Muscle of leg (tissue), 11 donors: Measurements from ENCODE around the gene ARFGAP1. TPM values are rescaled to one million over a fixed set of nuclear protein-coding genes. Genes with fewer than 3 reads are reported as not detected.

Experiments
- DNase-seq: peaks from one replicate; pipeline ENCODE4 v3.0.0; 2013
- H3K27ac ChIP-seq: one replicate; pipeline ENCODE4 v1.5.1; 2013; ENCODE audit warnings: mild to moderate bottlenecking, low read length, control low read depth
- H3K27me3 ChIP-seq: one replicate; pipeline ENCODE4 v1.6.1; 2013; ENCODE audit warnings: low read length; ENCODE audit not compliant: control insufficient read depth, insufficient read depth
- H3K36me3 ChIP-seq: one replicate; pipeline ENCODE4 v1.6.1; 2013; ENCODE audit warnings: low read length; ENCODE audit not compliant: control insufficient read depth, insufficient read depth
- H3K4me1 ChIP-seq: one replicate; pipeline ENCODE4 v1.6.1; 2013; ENCODE audit warnings: low read length; ENCODE audit not compliant: control insufficient read depth, insufficient read depth
- H3K4me3 ChIP-seq: one replicate; pipeline ENCODE4 v1.5.1; 2013; ENCODE audit warnings: low read length, control low read depth
- H3K9me3 ChIP-seq: replicated peaks from 2 replicates; pipeline ENCODE4 v1.6.1; 2013; ENCODE audit warnings: low read depth, low read length; ENCODE audit not compliant: control insufficient read depth
- WGBS: methylation state at CpG from one replicate; pipeline ENCODE4 v1.1.5; 2013; ENCODE audit warnings: missing lambda C conversion rate; ENCODE audit not compliant: insufficient coverage; 5-methylcytosine and 5-hydroxymethylcytosine counted together
- polyA plus RNA-seq, 8 donors: library from polyadenylated mRNA; unstranded; fragments of 120-200 nt; gene quantifications; one replicate each; pipeline versions ENCODE4 v1.2.1 to v1.2.3, GENCODE V29; 2013; ENCODE audit warnings: inconsistent platforms in 1 of 8, low replicate concordance in 1 of 8; ENCODE audit not compliant: insufficient read length in 8 of 8, insufficient read depth in 1 of 8
- total RNA-seq: library from RNA; stranded (reverse); fragments of 120-200 nt; gene quantifications from one replicate; pipeline ENCODE4 v1.2.4, GENCODE V29; 2013

The ARFGAP1 gene
- total and polyA plus RNA-seq, 9 donors = 62.6 to 103 (median 86.9) TPM

DNA sequence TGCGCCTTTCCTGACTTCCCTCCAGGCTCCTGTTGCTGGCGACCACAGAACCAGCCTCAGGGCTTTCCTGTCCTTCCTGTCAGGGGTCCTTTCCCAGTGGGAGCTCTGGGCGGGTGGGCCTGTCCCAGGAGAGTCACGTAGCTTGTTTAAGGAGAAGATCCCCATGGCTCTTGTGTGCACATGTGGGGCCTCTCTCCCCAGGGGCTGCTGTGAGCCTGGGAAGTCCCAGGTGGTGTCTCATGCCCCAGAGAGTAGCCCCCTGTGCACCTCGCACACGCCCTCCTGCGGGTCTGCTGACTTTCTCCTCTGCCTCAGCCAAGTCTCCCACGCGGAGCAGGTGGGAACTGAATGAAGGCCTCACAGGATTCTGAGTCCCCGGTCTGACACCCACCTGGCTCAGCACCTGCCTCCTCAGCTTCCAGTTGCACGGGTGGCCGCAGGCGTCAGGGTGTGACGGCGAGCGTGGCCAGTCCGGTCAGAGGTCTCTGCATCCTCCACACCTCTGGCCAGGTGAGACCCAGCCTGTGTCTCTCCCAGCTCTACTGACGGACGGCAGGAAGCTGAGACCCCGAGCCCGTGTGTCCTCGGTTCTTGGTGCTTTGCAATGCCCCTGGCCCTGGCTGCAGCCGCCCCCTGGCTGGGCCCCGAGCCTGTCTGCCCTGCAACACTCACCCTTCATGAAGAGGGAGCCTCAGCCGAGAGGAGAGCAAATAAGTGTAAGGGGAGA is 12.7 kb upstream of the ARFGAP1 start:
- peaks cover 16% of the 10 kb centered on the region for H3K27me3 ChIP-seq
- H3K4me3 ChIP-seq = no peak overlapping the region
- no peaks in the 10 kb centered on the region for H3K9me3 ChIP-seq
- H3K27ac ChIP-seq = no peak overlapping the region
- H3K36me3 ChIP-seq = no peaks in the 10 kb centered on the region
- peaks cover 88% of the 10 kb centered on the region for H3K4me1 ChIP-seq
- DNase-seq = no peak
- 64% methylated on average over 19 of the region's 25 CpGs for WGBS

DNA sequence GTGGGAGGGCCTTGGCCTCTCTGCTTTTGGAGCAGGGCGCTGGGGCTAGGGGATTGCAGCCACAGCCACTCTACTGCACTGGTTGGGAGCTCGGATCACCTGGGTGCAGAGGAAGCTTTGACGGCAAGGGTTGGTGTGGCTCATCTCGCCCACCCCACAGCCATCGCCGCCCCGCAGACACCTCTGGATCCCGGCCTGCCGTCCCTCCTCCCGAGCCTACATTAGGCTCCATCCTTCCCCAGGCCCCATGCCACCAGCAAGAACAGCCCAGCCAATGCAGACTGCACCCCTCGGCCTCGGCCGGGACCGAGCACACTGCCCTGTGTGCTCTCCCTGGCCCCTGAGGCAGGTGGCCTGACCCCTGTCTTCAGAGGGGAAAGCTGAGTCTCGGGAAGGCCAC is 12.1 kb upstream of the ARFGAP1 start:
- no peak for DNase-seq
- Histone ChIP-seq H3K9me3 (no peaks in the 10 kb centered on the region), H3K27me3 (peaks cover 10% of the 10 kb centered on the region), H3K4me3 (no peak overlapping the region), H3K27ac (no peak overlapping the region), H3K36me3 (no peaks in the 10 kb centered on the region), H3K4me1 (peaks cover 88% of the 10 kb centered on the region)
- WGBS = 61% methylated on average over 12 of the region's 15 CpGs

DNA sequence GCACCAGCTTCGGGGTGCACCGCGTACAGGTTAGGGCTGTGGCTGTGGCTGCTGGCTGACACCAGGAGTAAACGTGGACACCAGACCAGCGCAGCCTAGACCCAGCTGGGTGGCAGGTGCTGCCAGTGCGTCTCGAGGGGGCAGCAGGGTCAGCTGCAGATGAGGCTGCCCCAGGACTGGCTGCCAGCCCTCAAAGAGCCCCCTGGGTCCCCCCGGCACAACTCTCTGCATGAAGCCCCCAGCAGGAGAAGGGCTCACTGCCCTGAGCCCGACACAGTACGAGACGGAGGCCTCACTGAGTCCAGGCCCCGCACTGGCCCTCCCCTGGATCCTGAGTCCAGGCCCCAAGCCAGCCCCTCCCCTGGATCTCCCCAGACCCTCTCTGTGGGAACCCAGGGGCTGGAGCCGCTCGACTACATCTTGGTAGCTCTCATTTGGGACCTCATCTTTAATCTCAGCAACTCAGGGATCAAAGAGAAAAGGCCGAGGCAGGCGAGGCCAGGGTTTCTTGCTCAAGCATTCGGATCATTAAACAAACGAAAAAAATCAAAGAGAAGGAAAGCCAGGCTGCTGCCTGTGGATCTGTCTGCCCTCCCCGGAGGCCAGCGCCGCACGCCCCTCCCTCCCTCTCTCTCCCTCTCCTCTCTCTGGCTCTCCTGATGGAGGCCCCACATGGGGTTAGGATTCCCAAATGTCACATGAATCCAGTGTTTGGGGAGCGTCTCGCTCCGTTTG is 11.4 kb upstream of the ARFGAP1 start:
- Histone ChIP-seq H3K27ac (peak overlapping the region; percentile 62), H3K4me1 (peaks cover 88% of the 10 kb centered on the region), H3K36me3 (no peaks in the 10 kb centered on the region), H3K4me3 (no peak overlapping the region), H3K9me3 (no peaks in the 10 kb centered on the region), H3K27me3 (peaks cover 9% of the 10 kb centered on the region)
- DNase-seq = no peak
- 27% methylated on average over 19 of the region's 25 CpGs for WGBS

DNA sequence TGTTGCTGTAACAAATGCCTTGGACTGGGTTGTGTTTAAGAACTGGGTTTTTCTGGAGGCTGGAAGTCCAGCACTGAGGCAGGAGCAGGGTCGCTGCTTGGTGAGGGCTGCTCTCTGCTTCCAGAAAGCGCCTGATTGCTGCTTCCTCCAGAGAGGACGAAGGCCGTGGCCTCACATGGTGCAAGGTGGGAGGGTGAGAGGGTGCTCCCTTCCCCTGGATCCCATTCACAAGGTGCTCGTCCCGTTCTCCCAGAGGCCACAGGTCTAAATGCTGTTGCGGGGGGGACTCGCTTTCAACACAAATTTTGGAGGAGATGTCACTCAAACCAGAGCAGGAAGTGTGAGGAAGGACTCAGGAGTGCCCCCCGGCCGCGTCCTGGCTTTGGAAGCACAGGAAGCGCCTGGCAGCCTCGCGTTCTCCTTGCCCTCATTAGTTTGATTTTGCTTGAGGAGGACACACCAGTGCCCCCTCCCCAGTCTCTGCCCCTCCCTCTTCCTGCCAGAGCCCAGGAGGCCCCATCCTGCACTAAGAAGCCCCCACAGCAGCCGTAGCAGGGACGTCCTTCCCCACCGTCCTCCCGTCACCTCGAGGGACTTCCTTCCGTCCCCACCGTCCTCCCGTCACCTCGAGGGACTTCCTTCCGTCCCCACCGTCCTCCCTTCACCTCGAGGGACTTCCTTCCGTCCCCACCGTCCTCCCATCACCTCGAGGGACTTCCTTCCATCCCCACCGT is 10.7 kb upstream of the ARFGAP1 start:
- no peak for DNase-seq
- whole genome bisulfite sequencing = 36% methylated on average over 27 of the region's 30 CpGs
- Histone ChIP-seq H3K9me3 (no peaks in the 10 kb centered on the region), H3K27ac (peak overlapping the region; percentile 62), H3K36me3 (no peaks in the 10 kb centered on the region), H3K27me3 (peaks cover 7% of the 10 kb centered on the region), H3K4me3 (no peak overlapping the region), H3K4me1 (peaks cover 88% of the 10 kb centered on the region)

DNA sequence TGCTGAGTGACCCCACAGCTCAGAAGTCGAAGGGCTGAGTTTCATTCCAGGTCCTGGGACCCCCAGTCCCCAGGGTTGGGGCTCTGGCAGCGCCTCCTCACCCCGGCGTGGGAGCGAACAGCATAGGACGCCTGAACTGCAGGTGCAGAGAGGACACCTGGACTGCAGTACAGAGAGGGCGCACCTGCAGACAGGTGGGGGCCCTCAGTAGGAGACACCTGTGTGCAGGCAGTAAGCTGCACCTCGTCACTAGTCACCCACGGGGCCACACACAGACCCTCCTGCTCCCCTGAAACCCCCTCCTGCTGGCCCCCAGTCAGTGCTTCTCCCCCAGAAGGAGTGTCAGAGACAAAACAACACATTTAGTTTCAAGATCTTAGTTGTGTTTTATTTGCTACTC is 9.8 kb upstream of the ARFGAP1 start:
- WGBS = 70% methylated on average over 7 of the region's 9 CpGs
- Histone ChIP-seq H3K27ac (no peak overlapping the region), H3K4me3 (no peak overlapping the region), H3K27me3 (peaks cover 7% of the 10 kb centered on the region), H3K36me3 (no peaks in the 10 kb centered on the region), H3K4me1 (peaks cover 91% of the 10 kb centered on the region), H3K9me3 (no peaks in the 10 kb centered on the region)
- DNase-seq = no peak

DNA sequence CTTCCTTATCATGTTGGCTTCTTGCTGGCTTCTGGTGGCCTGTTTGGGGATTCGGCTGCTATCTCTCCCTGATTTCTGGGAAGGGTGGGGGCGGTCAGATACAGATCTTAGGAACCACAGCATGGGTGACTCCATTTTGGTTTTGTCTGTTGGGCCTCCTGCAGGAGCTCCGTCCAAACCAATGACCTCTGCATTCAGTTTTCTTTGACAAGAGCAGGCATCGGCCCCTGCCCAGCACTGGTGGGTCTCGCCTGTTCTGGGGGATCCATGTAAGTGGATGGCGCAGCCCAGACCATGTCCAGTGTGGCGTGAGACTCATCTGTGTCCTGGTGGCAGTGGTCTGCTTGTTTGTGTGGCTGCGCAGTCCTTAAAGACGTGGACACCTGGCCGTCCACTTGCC is 8.6 kb upstream of the ARFGAP1 start:
- no peaks in the 10 kb centered on the region for H3K9me3 ChIP-seq
- peaks cover 7% of the 10 kb centered on the region for H3K27me3 ChIP-seq
- H3K4me1 ChIP-seq = peaks cover 91% of the 10 kb centered on the region
- no peak overlapping the region for H3K4me3 ChIP-seq
- H3K27ac ChIP-seq = no peak overlapping the region
- WGBS = 87% methylated on average over 10 of the region's 10 CpGs
- no peaks in the 10 kb centered on the region for H3K36me3 ChIP-seq
- DNase-seq = no peak

DNA sequence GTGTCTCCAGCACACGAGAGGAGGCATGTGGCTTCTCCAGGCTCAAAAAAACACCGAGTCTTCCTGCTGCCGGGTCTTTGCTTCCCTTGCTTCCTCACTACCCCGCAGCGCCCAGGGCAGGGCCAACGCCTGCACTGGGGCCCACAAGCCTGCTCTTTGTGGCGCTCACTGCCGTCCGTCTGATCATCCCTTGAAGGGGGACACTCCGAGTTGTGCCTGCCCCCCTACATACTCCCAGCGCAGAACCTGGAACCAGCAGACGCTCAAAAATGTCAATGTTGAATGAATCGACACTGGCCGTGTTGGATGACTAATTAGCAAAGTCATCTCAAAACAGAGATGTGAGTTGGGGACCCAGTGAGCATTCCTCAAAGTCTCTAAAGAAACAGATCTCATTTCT is 8.1 kb upstream of the ARFGAP1 start:
- Histone ChIP-seq H3K4me1 (peaks cover 91% of the 10 kb centered on the region), H3K36me3 (no peaks in the 10 kb centered on the region), H3K27me3 (peaks cover 7% of the 10 kb centered on the region), H3K4me3 (no peak overlapping the region), H3K9me3 (no peaks in the 10 kb centered on the region), H3K27ac (peak overlapping the region; percentile 78)
- 44% methylated on average over 14 of the region's 14 CpGs for WGBS
- DNase-seq = peak; percentile 70

DNA sequence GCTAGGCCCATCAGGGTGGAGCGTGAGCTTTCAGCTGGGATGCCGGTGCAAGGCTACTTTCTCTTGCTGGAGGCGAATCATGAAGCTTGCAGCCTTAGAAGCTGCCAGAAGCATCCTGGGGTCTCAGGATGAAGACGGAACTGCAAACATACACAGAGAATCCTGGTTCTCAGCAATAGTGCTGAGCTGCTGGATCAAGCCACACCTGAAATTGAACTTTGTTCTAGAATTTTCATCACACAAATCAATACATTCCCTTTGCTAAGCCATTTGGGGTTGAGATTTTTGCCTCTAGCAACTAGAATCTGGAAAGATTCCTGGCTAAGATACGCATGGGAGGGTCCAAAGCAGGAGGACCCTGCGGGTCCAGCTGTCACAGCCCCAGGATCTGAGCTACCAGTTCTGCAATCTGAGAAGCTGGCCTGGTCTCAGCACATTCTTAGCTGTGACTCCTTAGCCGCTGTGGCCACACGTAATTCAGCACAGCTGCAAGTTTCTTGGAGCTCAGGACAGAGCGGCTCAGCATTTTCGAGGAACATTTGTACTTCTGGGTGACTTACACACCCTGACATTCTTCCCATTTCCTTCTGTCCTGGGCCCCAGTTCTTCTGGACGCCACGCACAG is 6.6 kb upstream of the ARFGAP1 start:
- Histone ChIP-seq H3K4me1 (peaks cover 89% of the 10 kb centered on the region), H3K4me3 (peak overlapping the region; percentile 18), H3K27me3 (peaks cover 7% of the 10 kb centered on the region), H3K36me3 (peaks cover 2% of the 10 kb centered on the region), H3K9me3 (no peaks in the 10 kb centered on the region), H3K27ac (peak overlapping the region; percentile 78)
- WGBS = 25% methylated on average over 12 of the region's 12 CpGs
- peak; percentile 94 for DNase-seq

DNA sequence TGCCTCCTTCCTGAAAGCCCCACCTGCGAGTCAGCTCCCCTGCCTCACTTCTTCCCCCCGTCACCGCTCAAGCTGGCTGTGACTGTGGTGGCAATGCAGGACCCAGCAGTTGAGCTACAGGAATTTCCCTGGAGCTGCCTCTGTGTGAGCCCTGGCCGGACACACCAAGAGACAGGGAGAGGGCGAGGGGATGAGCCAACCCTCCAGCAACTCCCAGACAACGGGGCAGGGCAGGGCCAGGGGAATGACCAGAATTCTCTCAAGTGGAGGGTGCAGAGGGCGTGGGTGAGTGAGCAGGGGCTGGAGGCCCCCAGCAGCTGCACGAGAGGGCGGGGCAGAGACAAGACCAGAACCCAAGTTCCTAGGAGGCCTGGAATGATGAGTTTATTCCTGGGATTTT is 4.9 kb upstream of the ARFGAP1 start:
- peaks cover 2% of the 10 kb centered on the region for H3K36me3 ChIP-seq
- H3K27me3 ChIP-seq = peaks cover 4% of the 10 kb centered on the region
- peak overlapping the region; percentile 86 for H3K27ac ChIP-seq
- peak; percentile 61 for DNase-seq
- H3K4me1 ChIP-seq = peaks cover 80% of the 10 kb centered on the region
- no peaks in the 10 kb centered on the region for H3K9me3 ChIP-seq
- H3K4me3 ChIP-seq = peak overlapping the region; percentile 46
- 50% methylated on average over 6 of the region's 9 CpGs for WGBS

DNA sequence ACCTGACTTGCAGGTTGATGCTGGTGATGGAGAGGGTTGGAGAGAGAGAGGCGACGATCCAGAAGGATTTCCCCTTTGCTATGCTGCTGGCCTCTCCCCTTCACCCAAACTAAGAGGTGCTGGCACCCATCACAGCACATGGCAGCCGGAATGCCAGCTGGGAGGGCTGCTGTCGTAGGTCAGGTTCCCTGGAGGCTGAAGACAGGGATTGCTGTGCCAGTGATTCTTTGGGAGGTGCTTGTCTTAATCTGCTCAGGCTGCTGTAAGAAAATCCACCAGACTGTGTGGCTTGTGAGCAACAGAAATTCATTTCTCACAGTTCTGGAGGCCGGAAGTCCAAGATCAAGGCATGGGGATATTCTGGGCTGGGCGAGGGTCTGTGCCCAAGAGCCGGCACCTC is 4.4 kb upstream of the ARFGAP1 start:
- Histone ChIP-seq H3K27me3 (peaks cover 4% of the 10 kb centered on the region), H3K4me1 (peaks cover 76% of the 10 kb centered on the region), H3K27ac (peak overlapping the region; percentile 86), H3K4me3 (peak overlapping the region; percentile 46), H3K9me3 (no peaks in the 10 kb centered on the region), H3K36me3 (peaks cover 2% of the 10 kb centered on the region)
- no peak for DNase-seq
- WGBS = 48% methylated on average over 4 of the region's 7 CpGs
